Epithelial cell of proximal tubule (primary cell): ENCODE results near the gene CNGB1. TPM values are rescaled to one million over a fixed set of nuclear protein-coding genes. Genes with fewer than 3 reads are reported as not detected.

Experiments
- DNase-seq: peaks from one replicate; pipeline ENCODE4 v3.0.0-alpha.2; 2011; ENCODE audit warnings: low read depth
- H3K4me3 ChIP-seq: 2 replicates; pipeline ENCODE4 v1.5.1; 2011; ENCODE audit warnings: low read depth, mild to moderate bottlenecking, low read length
- total RNA-seq: library from RNA; depleted of rRNA; stranded (reverse); fragments of >200 nt; gene quantifications from 2 replicates; pipeline ENCODE4 v1.2.3, GENCODE V29; 2015
- TF ChIP-seq, protein P1 (sequence below): conservative IDR thresholded peaks from 2 replicates; pipeline ENCODE4 v1.5.1; 2012; ENCODE audit warnings: low read depth, mild to moderate bottlenecking, low read length

CNGB1 gene
- total RNA-seq, 1 donor from 2014 or later = 1.4 TPM

DNA sequence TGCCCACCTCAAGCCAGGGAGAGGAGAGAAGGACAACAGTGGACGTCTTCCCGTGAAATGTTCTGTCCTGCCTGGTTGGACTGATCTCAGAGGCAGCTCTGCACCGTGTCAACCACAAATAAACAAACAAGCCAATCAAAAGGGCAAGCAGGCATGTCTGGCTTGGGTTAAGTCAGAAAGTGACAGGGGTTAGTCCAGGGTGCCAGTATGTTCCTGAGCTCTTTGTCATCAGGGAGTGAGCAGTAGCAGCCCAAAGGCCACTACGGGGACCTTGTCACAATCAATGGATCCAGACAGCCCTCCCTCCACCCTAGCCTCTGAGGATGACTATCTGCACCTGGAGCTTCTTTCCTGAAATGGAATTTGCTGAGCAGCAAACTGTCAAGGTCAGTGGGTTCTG lies 35.0 kb downstream of the CNGB1 start:
- no peak overlapping the region for H3K4me3 ChIP-seq
- DNase-seq = no peak

DNA sequence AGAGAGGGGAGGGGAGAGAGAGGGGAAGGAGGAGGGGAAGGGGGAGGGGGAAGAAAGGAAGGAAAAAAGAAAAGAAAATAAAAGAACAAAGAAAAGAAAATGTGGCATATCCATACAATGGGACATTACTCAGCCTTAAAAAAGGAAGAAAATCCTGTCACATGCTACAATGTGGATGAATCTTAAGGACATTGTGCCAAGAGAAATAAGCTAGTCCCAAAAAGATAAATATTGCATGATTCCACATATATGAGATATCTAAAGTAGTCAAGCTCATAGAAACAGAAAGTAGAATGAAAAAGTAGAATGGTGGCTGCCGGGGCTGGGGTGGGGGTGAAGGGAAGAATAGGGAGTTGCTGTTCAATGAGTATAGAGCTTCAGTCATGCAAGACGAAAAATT lies 40.4 kb downstream of the CNGB1 start:
- TF ChIP-seq, protein P1, sequence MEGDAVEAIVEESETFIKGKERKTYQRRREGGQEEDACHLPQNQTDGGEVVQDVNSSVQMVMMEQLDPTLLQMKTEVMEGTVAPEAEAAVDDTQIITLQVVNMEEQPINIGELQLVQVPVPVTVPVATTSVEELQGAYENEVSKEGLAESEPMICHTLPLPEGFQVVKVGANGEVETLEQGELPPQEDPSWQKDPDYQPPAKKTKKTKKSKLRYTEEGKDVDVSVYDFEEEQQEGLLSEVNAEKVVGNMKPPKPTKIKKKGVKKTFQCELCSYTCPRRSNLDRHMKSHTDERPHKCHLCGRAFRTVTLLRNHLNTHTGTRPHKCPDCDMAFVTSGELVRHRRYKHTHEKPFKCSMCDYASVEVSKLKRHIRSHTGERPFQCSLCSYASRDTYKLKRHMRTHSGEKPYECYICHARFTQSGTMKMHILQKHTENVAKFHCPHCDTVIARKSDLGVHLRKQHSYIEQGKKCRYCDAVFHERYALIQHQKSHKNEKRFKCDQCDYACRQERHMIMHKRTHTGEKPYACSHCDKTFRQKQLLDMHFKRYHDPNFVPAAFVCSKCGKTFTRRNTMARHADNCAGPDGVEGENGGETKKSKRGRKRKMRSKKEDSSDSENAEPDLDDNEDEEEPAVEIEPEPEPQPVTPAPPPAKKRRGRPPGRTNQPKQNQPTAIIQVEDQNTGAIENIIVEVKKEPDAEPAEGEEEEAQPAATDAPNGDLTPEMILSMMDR = no peak
- no peak overlapping the region for H3K4me3 ChIP-seq
- DNase-seq = no peak

More for the DNA sequence above, 35.0 kb downstream of the CNGB1 start:
- TF ChIP-seq, protein P1 = no peak

DNA sequence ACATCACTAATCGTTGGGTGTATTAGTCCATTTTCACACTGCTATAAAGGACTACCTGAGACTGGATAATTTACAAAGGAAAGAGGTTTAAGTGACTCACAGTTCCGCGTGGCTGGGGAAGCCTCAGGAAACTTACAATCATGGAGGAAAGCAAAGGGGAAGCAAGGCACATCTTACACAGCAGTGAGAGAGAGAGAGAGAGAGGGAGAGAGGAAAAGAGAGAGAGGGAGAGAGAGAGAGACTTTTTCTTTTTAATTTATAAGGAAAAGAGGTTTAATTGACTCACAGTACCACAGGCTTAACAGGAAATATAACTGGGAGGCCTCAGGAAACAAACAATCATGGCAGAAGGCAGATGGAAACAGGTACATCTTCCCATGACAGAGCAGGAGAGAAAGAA lies 41.7 kb downstream of the CNGB1 start:
- no peak overlapping the region for H3K4me3 ChIP-seq
- DNase-seq = no peak
- TF ChIP-seq, protein P1 = no peak

DNA sequence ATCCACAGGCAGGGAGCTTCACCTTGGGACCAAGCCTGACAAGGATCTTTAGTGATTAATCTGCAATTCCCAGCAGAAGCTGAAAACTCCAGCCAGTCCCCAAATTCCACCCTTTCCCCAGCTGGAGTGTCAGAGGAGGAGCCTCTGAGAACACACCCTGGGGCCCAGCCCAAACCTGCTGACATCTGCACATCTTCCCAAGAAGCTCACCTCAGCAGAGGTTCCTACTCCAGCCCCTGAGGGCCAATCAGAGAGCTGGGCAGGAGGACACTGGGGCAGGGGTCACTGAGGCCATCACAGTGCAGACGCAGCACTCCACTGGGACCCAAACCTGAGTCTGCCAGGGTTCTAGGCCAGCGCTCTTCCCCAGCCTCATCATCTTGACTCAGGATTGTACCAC lies 44.9 kb downstream of the CNGB1 start:
- DNase-seq = no peak
- TF ChIP-seq, protein P1 = no peak
- H3K4me3 ChIP-seq = no peak overlapping the region

DNA sequence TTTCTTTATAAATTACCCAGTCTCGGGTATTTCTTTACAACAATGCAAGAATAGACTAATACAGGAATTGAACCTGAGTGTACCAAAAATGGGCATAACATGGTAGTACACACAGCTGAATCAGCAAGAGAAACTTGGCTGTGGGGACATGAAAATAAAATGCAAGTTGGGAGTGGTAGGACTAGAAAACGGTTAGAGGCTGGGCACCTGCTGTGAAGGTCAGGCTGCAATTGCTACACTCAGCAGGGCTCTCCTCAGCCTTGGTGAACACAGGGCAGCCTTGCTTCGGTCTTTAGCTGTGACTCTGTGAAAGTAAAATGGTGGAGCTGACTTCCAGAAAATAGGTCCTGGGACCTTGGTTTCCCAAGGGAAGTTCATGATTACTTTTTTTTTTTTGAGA lies 45.6 kb downstream of the CNGB1 start:
- no peak overlapping the region for H3K4me3 ChIP-seq
- TF ChIP-seq, protein P1 = no peak
- DNase-seq = no peak

DNA sequence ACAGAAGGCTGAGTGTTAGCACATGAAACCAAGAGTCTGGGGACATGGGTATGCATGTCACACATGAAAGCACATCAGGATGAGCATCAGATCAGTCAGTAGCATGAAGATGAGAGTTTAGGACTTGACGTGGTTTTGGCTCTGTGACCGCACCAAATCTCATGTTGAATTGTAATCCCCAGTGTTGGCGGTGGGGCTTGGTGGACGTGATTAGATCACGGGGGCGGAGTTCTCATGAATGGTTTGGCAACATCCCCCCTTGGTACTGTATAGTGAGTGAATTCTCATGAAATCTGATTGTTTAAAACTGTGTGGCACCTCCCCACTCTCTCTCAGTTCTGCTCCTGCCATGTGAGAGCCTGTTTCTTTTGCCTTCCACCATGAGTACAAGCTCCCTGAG lies 46.4 kb downstream of the CNGB1 start:
- no peak overlapping the region for H3K4me3 ChIP-seq
- no peak for DNase-seq
- TF ChIP-seq, protein P1 = no peak

DNA sequence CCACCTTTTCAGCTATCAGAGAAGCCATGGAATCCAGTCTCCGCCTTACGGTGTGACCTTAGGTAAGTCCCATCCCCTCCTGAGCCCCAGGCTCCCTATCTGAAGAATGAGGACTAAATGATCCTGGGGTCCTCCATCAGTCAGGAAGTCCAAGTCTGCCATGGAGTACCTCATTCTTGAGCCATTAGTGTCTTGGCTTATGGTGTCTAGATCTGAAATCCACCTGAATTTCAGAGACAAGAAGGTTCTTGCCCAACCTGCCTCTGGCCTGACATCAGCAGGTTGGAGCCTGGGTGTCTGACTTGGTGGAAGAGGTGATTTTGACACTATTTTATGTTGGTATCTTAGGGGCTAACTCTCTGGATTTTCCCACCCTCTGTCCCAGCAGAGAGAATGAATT lies 47.1 kb downstream of the CNGB1 start:
- DNase-seq = no peak
- no peak overlapping the region for H3K4me3 ChIP-seq
- TF ChIP-seq, protein P1 = no peak
